Bronchial epithelial cell (primary cell): ENCODE results near the gene PCLO. TPM values are rescaled to one million over a fixed set of nuclear protein-coding genes. Genes with fewer than 3 reads are reported as not detected.

Experiments used
- DNase-seq: peaks from one replicate; pipeline ENCODE4 v3.0.0-alpha.2; 2010; ENCODE audit warnings: low read depth
- FAIRE-seq: peaks from 2 replicates; lab custom pipeline; 2011; peaks lifted over from hg19 to GRCh38; lab: Jason Lieb, UNC
- H3K27me3 ChIP-seq: 2 replicates; pipeline ENCODE4 v1.5.1; 2011; ENCODE audit warnings: low read length; ENCODE audit not compliant: control insufficient read depth, insufficient read depth
- H3K36me3 ChIP-seq: 2 replicates; pipeline ENCODE4 v1.5.1; 2011; ENCODE audit warnings: low read length; ENCODE audit not compliant: control insufficient read depth, insufficient read depth
- H3K4me3 ChIP-seq: 2 replicates; pipeline ENCODE4 v1.5.1; 2011; ENCODE audit warnings: mild to moderate bottlenecking, low read depth, low read length, control low read depth
- CTCF ChIP-seq: IDR thresholded peaks from 2 replicates; pipeline ENCODE4 v1.5.1; 2011; ENCODE audit warnings: mild to moderate bottlenecking, moderate library complexity, low read length, control low read depth, inconsistent platforms; ENCODE audit not compliant: insufficient read depth, severe bottlenecking
- total RNA-seq: library from RNA; depleted of rRNA; stranded (reverse); fragments of >200 nt; gene quantifications from 2 replicates; pipeline ENCODE4 v1.2.1, GENCODE V29; 2014

Gene PCLO
- total RNA-seq, 1 donor from 2014 or later, result 0.79 TPM

DNA sequence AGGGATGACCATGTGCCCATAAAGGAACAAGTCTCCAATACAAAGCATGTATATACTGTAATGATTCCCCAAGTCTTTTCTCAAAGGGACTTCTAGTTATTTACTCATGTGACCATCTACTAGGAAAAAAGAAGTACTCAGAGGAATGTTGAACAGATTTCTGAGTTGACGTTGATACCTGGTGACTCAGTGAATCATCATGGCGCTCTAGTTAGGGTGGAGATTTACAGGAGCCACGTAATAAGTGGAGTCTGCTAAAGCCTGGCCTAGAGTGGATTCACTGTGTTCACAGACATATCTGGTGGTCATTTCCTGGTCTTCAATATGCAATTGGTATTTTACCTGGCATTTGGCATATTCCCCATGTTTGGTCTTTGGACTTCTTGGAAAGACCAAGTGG is 416.9 kb downstream of the PCLO start:
- no peak for TF ChIP-seq CTCF
- DNase-seq (no peak), FAIRE-seq (no peak)
- Histone ChIP-seq H3K36me3 (no peaks in the 10 kb centered on the region), H3K27me3 (no peaks in the 10 kb centered on the region), H3K4me3 (no peak overlapping the region)

DNA sequence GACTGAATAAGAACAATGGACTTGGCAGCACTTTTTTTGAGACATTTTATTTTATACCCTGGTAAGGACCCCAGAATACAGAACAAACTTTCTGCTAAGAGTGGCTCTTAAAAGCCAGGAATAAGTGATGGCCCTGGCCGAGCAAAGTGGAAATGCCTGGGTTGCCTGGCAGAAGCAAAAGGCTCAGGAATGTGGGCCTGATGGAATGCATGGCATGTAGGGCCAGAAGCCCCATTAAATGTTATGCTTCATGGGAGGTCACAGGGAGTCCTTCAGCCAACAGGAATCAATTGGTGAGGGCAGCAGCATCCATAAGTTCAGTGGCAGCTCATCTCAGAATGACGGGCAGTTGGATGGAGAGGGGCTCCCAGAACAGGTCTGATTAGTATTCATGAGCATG is 417.6 kb downstream of the PCLO start:
- FAIRE-seq (no peak), DNase-seq (no peak)
- Histone ChIP-seq H3K27me3 (no peaks in the 10 kb centered on the region), H3K36me3 (no peaks in the 10 kb centered on the region), H3K4me3 (no peak overlapping the region)
- no peak for TF ChIP-seq CTCF

DNA sequence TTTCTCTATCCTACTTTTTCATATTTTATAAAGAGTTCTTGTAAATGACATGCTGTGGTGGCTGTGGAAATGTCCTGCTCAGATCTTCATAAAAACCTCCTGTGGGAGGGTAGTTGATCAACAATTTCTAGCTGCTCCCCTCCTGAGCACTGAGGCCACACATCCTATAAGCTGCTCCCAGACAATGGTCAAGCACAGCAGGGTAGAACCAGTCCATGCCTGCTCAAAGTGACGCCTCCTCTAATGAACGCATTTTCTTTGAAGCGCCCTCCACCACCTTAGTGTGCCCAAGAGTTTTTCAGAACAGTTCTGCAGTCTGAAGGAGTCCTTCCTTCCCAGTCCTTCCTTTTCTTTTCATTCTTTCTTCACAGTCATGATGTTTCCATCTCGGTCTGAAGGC is 420.5 kb downstream of the PCLO start:
- TF ChIP-seq CTCF, result no peak
- DNase-seq, result no peak
- H3K4me3 ChIP-seq, result no peak overlapping the region
- H3K27me3 ChIP-seq, result no peaks in the 10 kb centered on the region
- H3K36me3 ChIP-seq, result no peaks in the 10 kb centered on the region
- FAIRE-seq, result no peak

DNA sequence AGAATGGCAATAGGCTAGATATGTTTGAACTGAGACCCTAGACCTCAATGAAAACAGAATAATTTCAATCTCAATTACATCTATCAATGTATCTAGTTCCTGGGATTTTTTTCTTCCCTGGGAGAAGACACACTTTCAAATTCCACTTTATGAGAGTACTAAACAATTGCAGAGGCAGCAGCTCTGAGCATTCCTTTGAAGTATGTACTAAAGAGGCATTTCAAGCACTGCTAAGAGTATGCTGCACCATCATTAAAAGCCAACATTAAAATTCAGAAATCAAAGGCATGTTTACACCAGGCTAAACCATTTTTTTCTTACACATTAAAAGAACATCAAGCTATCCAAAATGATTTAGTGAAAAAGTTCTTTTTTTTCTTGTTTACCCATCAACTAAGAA is 421.2 kb downstream of the PCLO start:
- Histone ChIP-seq H3K4me3 (no peak overlapping the region), H3K36me3 (no peaks in the 10 kb centered on the region), H3K27me3 (no peaks in the 10 kb centered on the region)
- TF ChIP-seq CTCF, result no peak
- FAIRE-seq, result peak; percentile 28
- DNase-seq, result no peak

DNA sequence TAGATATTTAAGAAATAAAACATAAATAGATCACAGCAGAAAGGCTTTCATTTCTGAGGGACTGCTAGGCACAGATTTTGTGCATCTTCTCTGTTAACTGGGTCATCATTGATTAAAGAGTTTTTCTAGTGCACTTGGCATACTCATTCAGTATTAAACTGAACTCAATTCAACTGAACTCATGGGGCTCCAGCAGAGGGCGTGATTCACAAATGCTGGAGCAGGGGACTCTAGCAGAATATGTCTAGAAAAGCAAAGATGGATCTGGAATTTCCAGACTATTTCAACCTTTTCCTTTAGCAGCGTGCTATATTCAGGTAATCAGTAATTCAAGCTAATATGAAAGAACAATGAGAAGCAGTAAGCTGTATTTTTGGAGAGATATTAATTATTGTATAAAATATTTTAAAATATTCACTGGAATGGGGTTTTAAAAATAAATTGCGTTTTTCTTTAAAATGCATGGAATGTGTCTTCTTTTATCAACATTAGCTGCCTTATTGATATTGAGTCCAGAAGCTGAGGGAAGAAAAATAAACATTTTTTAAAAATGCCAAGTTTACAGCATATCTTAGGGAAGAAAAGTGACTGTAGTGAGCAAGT is 422.3 kb downstream of the PCLO start:
- DNase-seq (peak; percentile 47), FAIRE-seq (no peak)
- Histone ChIP-seq H3K36me3 (no peaks in the 10 kb centered on the region), H3K27me3 (no peaks in the 10 kb centered on the region), H3K4me3 (no peak overlapping the region)
- TF ChIP-seq CTCF, result peak; percentile 70

- no peak for FAIRE-seq
- DNase-seq, result no peak
- H3K4me3 ChIP-seq, result no peak overlapping the region
- TF ChIP-seq CTCF, result no peak
- no peaks in the 10 kb centered on the region for H3K36me3 ChIP-seq
- H3K27me3 ChIP-seq, result no peaks in the 10 kb centered on the region
These were observed 426.1 kb downstream of the PCLO start for GRCh38 chr7:82736633-82737032.
